GM19023 (cell line): ENCODE results near the gene NKPD1.

ENCODE experiments used
- ATAC-seq: cut with Tn5 transposase; IDR thresholded peaks from one replicate; pipeline ENCODE4 v1.9.1; 2021; ENCODE audit warnings: mild to moderate bottlenecking, moderate library complexity; ENCODE audit not compliant: unreplicated experiment

Gene NKPD1

GRCh38 chr19:45154064-45154827 is 6.5 kb downstream of the NKPD1 start:
- no peak for ATAC-seq

- ATAC-seq, result no peak
Measured at GRCh38 chr19:45153339-45154063, 7.3 kb downstream of the NKPD1 start.

- no peak for ATAC-seq
Measured at GRCh38 chr19:45152504-45153338, 8.1 kb downstream of the NKPD1 start.

- no peak for ATAC-seq
Measured at GRCh38 chr19:45151821-45152503, 8.8 kb downstream of the NKPD1 start.

GRCh38 chr19:45151320-45151719 is 9.5 kb downstream of the NKPD1 start:
- ATAC-seq, result no peak

- ATAC-seq, result no peak
Measured at GRCh38 chr19:45150751-45151281, 10.0 kb downstream of the NKPD1 start.

GRCh38 chr19:45150180-45150579 is 10.6 kb downstream of the NKPD1 start:
- no peak for ATAC-seq

- ATAC-seq, result no peak
Measured at GRCh38 chr19:45149129-45149528, 11.7 kb downstream of the NKPD1 start.

- ATAC-seq, result no peak
Measured at GRCh38 chr19:45147835-45148676, 12.7 kb downstream of the NKPD1 start.

GRCh38 chr19:45146741-45147205 is 14.0 kb downstream of the NKPD1 start:
- no peak for ATAC-seq

GRCh38 chr19:45146251-45146650 is 14.5 kb downstream of the NKPD1 start:
- ATAC-seq, result no peak

GRCh38 chr19:45145270-45146189 is 15.3 kb downstream of the NKPD1 start:
- ATAC-seq, result no peak

GRCh38 chr19:45144431-45145269 is 16.1 kb downstream of the NKPD1 start:
- ATAC-seq, result no peak

- no peak for ATAC-seq
Measured at GRCh38 chr19:45142726-45143110, 18.1 kb downstream of the NKPD1 start.

GRCh38 chr19:45142016-45142725 is 18.6 kb downstream of the NKPD1 start:
- ATAC-seq, result no peak

GRCh38 chr19:45141203-45141900 is 19.4 kb downstream of the NKPD1 start:
- ATAC-seq, result no peak
